Sigmoid colon (tissue), 3 donors: Measurements from ENCODE around the gene CTNNAL1.

Experiments used
- POLR2A ChIP-seq, 2 donors: fragments of 450-650 bp; IDR thresholded peaks; one replicate each; pipeline ENCODE4 v1.6.1; 2016; ENCODE audit warnings: antibody characterized with exemption in 2 of 2, mild to moderate bottlenecking in 2 of 2, moderate library complexity in 2 of 2
- TF ChIP-seq, protein P1 (sequence below), 4 experiments: fragments of 450-650 bp in 3 of 4; fragments of 200-600 bp in 1 of 4; IDR thresholded peaks; one replicate each; pipeline ENCODE4 v1.5.1; 2016 to 2019; ENCODE audit warnings: antibody characterized with exemption in 4 of 4, mild to moderate bottlenecking in 3 of 4, moderate library complexity in 2 of 4

- TF ChIP-seq POLR2A (IDR thresholded peaks at IDR 0.05), result no peak
- TF ChIP-seq, protein P1, sequence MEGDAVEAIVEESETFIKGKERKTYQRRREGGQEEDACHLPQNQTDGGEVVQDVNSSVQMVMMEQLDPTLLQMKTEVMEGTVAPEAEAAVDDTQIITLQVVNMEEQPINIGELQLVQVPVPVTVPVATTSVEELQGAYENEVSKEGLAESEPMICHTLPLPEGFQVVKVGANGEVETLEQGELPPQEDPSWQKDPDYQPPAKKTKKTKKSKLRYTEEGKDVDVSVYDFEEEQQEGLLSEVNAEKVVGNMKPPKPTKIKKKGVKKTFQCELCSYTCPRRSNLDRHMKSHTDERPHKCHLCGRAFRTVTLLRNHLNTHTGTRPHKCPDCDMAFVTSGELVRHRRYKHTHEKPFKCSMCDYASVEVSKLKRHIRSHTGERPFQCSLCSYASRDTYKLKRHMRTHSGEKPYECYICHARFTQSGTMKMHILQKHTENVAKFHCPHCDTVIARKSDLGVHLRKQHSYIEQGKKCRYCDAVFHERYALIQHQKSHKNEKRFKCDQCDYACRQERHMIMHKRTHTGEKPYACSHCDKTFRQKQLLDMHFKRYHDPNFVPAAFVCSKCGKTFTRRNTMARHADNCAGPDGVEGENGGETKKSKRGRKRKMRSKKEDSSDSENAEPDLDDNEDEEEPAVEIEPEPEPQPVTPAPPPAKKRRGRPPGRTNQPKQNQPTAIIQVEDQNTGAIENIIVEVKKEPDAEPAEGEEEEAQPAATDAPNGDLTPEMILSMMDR (IDR thresholded peaks at IDR 0.05), result no peak
Measured at GRCh38 chr9:109020581-109021511, 7.5 kb upstream of the CTNNAL1 start.
